Gastrocnemius medialis (tissue), 4 donors: ENCODE measurements around the gene PARD3.

ENCODE experiments used
- CTCF ChIP-seq, 5 experiments: fragments of 450-650 bp in 3 of 5; fragments of 200-600 bp in 2 of 5; sonication (generic) in 2 of 5; IDR thresholded peaks in 4 of 5; conservative IDR thresholded peaks in 1 of 5; 1 replicate in 4 of 5; 2 replicates in 1 of 5; pipeline ENCODE4 v1.5.1; 2016 to 2019; ENCODE audit warnings: antibody characterized with exemption in 5 of 5, mild to moderate bottlenecking in 3 of 5, moderate library complexity in 3 of 5
- POLR2A ChIP-seq, 2 donors: fragments of 450-650 bp; IDR thresholded peaks; one replicate each; pipeline ENCODE4 v1.6.1; 2017; ENCODE audit warnings: antibody characterized with exemption in 2 of 2, mild to moderate bottlenecking in 2 of 2, moderate library complexity in 2 of 2

- no peak for TF ChIP-seq POLR2A (IDR thresholded peaks at IDR 0.05)
- no peak for TF ChIP-seq CTCF (IDR thresholded peaks at IDR 0.05 in 4 of 5, conservative IDR thresholded peaks at IDR 0.05 in 1 of 5)
Observed at GRCh38 chr10:34530778-34531177, 284.3 kb downstream of the PARD3 start.
